H1 (cell line): ENCODE results near the gene BTG2. TPM values are rescaled to one million over a fixed set of nuclear protein-coding genes. Genes with fewer than 3 reads are reported as not detected.

Experiments used
- CTCF ChIA-PET: fragments of 300-600 bp; sonication (Branson Sonifier 250); formaldehyde crosslinking; loops from one replicate; lab custom pipeline; 2021; ENCODE audit not compliant: partially characterized antibody; lab: Charles Lee
- POLR2A ChIA-PET: fragments of 300-600 bp; sonication (Branson Sonifier 250); formaldehyde crosslinking; loops from one replicate; lab custom pipeline; 2021; ENCODE audit warnings: inconsistent platforms; ENCODE audit not compliant: partially characterized antibody; lab: Charles Lee
- DNase-seq, 2 experiments: peaks; one replicate each; pipeline versions ENCODE4 v3.0.0 to v3.0.0-alpha.2; 2010 to 2022; ENCODE audit warnings: low spot score in 2 of 2, low read depth in 1 of 2, mixed read lengths in 1 of 2
- FAIRE-seq: peaks from 2 replicates; lab custom pipeline; 2011; peaks lifted over from hg19 to GRCh38; lab: Jason Lieb, UNC
- H2AFZ ChIP-seq: 2 replicates; pipeline ENCODE4 v1.8.1; 2012; ENCODE audit warnings: low read length, inconsistent platforms
- H2AK5ac ChIP-seq: 2 replicates; pipeline ENCODE4 v1.6.1; 2013; ENCODE audit warnings: low read depth, low read length
- H2BK120ac ChIP-seq: replicated peaks from 2 replicates; pipeline ENCODE3; 2013; ENCODE audit warnings: low read depth, low read length, inconsistent platforms
- H2BK12ac ChIP-seq: 2 replicates; pipeline ENCODE4 v1.6.1; 2013; ENCODE audit warnings: low read depth, low read length
- H2BK15ac ChIP-seq: 2 replicates; pipeline ENCODE4 v1.6.1; 2013; ENCODE audit warnings: low read length
- H2BK20ac ChIP-seq: 2 replicates; pipeline ENCODE4 v1.6.1; 2013; ENCODE audit warnings: low read length
- H2BK5ac ChIP-seq: 2 replicates; pipeline ENCODE4 v1.6.1; 2013; ENCODE audit warnings: low read depth, low read length
- H3K14ac ChIP-seq: 2 replicates; pipeline ENCODE4 v1.6.1; 2013; ENCODE audit warnings: inconsistent platforms; ENCODE audit not compliant: insufficient read length
- H3K18ac ChIP-seq: 2 replicates; pipeline ENCODE4 v1.6.1; 2013; ENCODE audit warnings: low read length; ENCODE audit errors: extremely low read depth
- H3K23ac ChIP-seq: 2 replicates; pipeline ENCODE4 v1.6.1; 2013; ENCODE audit warnings: inconsistent platforms; ENCODE audit not compliant: insufficient read length
- H3K23me2 ChIP-seq: 2 replicates; pipeline ENCODE4 v1.6.1; 2013; ENCODE audit warnings: low read depth, low read length
- H3K27ac ChIP-seq: 2 replicates; pipeline ENCODE4 v1.6.1; 2011; ENCODE audit warnings: low read depth, low read length, inconsistent platforms
- H3K27me3 ChIP-seq, 4 experiments: replicated peaks in 1 of 4; 1 replicate in 1 of 4; 2 replicates in 3 of 4; pipeline versions ENCODE4 v1.6.1 to v1.8.1; 2011 to 2013; ENCODE audit warnings: low read length in 3 of 4, mild to moderate bottlenecking in 3 of 4, inconsistent platforms in 2 of 4, mixed read lengths in 2 of 4, moderate library complexity in 1 of 4; ENCODE audit not compliant: control insufficient read depth in 3 of 4, insufficient read depth in 3 of 4; ENCODE audit errors: extremely low read depth in 1 of 4
- H3K36me3 ChIP-seq, 4 experiments: 2 replicates each; pipeline versions ENCODE4 v1.6.1 to v1.8.1; 2011 to 2013; ENCODE audit warnings: mild to moderate bottlenecking in 4 of 4, low read length in 3 of 4, moderate library complexity in 2 of 4, control low read depth in 1 of 4, inconsistent platforms in 1 of 4; ENCODE audit not compliant: insufficient read depth in 4 of 4, control insufficient read depth in 2 of 4
- H3K4ac ChIP-seq: replicated peaks from 2 replicates; pipeline ENCODE3; 2013; ENCODE audit warnings: low read length, low read depth, mixed read lengths, inconsistent platforms; ENCODE audit not compliant: insufficient read length
- H3K4me1 ChIP-seq, 4 experiments: replicated peaks in 1 of 4; 1 replicate in 1 of 4; 2 replicates in 3 of 4; pipeline versions ENCODE4 v1.6.1 to v1.8.1; 2011 to 2013; ENCODE audit warnings: low read length in 3 of 4, inconsistent platforms in 2 of 4, mixed read lengths in 1 of 4; ENCODE audit not compliant: insufficient read depth in 4 of 4, control insufficient read depth in 3 of 4
- H3K4me2 ChIP-seq, 2 experiments: 2 replicates each; pipeline versions ENCODE4 v1.6.1 to v1.8.1; 2011 to 2013; ENCODE audit warnings: low read depth in 2 of 2, low read length in 2 of 2, control low read depth in 1 of 2, inconsistent platforms in 1 of 2, mild to moderate bottlenecking in 1 of 2; ENCODE audit not compliant: insufficient read depth in 1 of 2
- H3K4me3 ChIP-seq, 4 experiments: fragments of 200-600, 300-600 bp in 1 of 4; sonication (generic), shearing (Covaris generic), sonication (Bioruptor Twin) in 1 of 4; 2 replicates each; pipeline versions ENCODE4 v1.5.1 to v1.8.1; 2011 to 2016; ENCODE audit warnings: low read length in 4 of 4, low read depth in 3 of 4, control low read depth in 2 of 4, inconsistent platforms in 2 of 4, mild to moderate bottlenecking in 2 of 4, mixed read lengths in 1 of 4, moderate library complexity in 1 of 4; ENCODE audit not compliant: insufficient read depth in 2 of 4; ENCODE audit errors: extremely low read depth in 1 of 4
- H3K56ac ChIP-seq: replicated peaks from 2 replicates; pipeline ENCODE3; 2013; ENCODE audit warnings: low read depth, mild to moderate bottlenecking, mixed read lengths, low read length, inconsistent platforms; ENCODE audit not compliant: insufficient read length
- H3K79me1 ChIP-seq: 2 replicates; pipeline ENCODE4 v1.6.1; 2013; ENCODE audit warnings: low read depth, low read length, control low read depth
- H3K79me2 ChIP-seq, 2 experiments: 2 replicates each; pipeline versions ENCODE4 v1.6.1 to v1.8.1; 2012 to 2013; ENCODE audit warnings: low read length in 2 of 2, mild to moderate bottlenecking in 2 of 2, inconsistent platforms in 1 of 2; ENCODE audit not compliant: insufficient read depth in 2 of 2, control insufficient read depth in 1 of 2
- H3K9ac ChIP-seq, 4 experiments: replicated peaks in 1 of 4; 1 replicate in 1 of 4; 2 replicates in 3 of 4; pipeline versions ENCODE4 v1.6.1 to v1.8.1; 2011 to 2013; ENCODE audit warnings: low read depth in 3 of 4, low read length in 3 of 4, control low read depth in 2 of 4, mild to moderate bottlenecking in 2 of 4, moderate library complexity in 2 of 4, inconsistent platforms in 1 of 4; ENCODE audit errors: extremely low read depth in 1 of 4
- H3K9me3 ChIP-seq, 2 experiments: 2 replicates each; pipeline versions ENCODE4 v1.6.1 to v1.8.1; 2012 to 2013; ENCODE audit warnings: mild to moderate bottlenecking in 2 of 2, moderate library complexity in 2 of 2, control low read depth in 1 of 2, inconsistent platforms in 1 of 2, low read depth in 1 of 2, low read length in 1 of 2, mixed read lengths in 1 of 2; ENCODE audit not compliant: insufficient read depth in 2 of 2
- H4K20me1 ChIP-seq, 2 experiments: replicated peaks in 1 of 2; 2 replicates each; pipeline versions ENCODE3 to v1.8.1; 2011 to 2013; ENCODE audit warnings: inconsistent platforms in 2 of 2, low read length in 2 of 2, mild to moderate bottlenecking in 1 of 2; ENCODE audit not compliant: insufficient read depth in 2 of 2, control insufficient read depth in 1 of 2
- H4K5ac ChIP-seq: 2 replicates; pipeline ENCODE4 v1.6.1; 2013; ENCODE audit warnings: low read length, low read depth, mixed read lengths, inconsistent platforms; ENCODE audit not compliant: insufficient read length
- H4K8ac ChIP-seq: 2 replicates; pipeline ENCODE4 v1.8.0; 2013; ENCODE audit warnings: mild to moderate bottlenecking, moderate library complexity, low read length, inconsistent platforms; ENCODE audit not compliant: insufficient read depth; ENCODE audit errors: extremely low read depth
- H4K91ac ChIP-seq: replicated peaks from 2 replicates; pipeline ENCODE3; 2013; ENCODE audit warnings: low read length, mixed read lengths, inconsistent platforms; ENCODE audit not compliant: insufficient read length
- CTBP2 ChIP-seq: IDR thresholded peaks from 2 replicates; pipeline ENCODE4 v1.7.0; 2011; ENCODE audit warnings: borderline replicate concordance, mild to moderate bottlenecking, moderate library complexity, mixed read lengths, low read length; ENCODE audit not compliant: insufficient read depth, insufficient read length
- WGBS, 2 experiments: shearing (Covaris generic) in 1 of 2; methylation state at CpG; one replicate each; pipeline versions ENCODE4 v1.1.6 to v1.1.7; 2013 to 2015; ENCODE audit warnings: low lambda C conversion rate in 2 of 2, mixed read lengths in 2 of 2, inconsistent platforms in 1 of 2, low coverage in 1 of 2, missing lambda C conversion rate in 1 of 2; ENCODE audit not compliant: insufficient replicate concordance in 2 of 2, insufficient coverage in 1 of 2, insufficient read length in 1 of 2; ENCODE audit errors: extremely low coverage in 1 of 2, missing lambda C conversion rate in 1 of 2; 5-methylcytosine and 5-hydroxymethylcytosine counted together
- polyA plus RNA-seq, 7 experiments: library from polyadenylated mRNA; depleted of rRNA in 3 of 7; stranded (reverse) in 5 of 7; unstranded in 2 of 7; fragments of >200 nt in 5 of 7; fragments of 200-250 nt in 2 of 7; gene quantifications; 1 replicate in 5 of 7; 2 replicates in 1 of 7; 4 replicates in 1 of 7; pipeline versions ENCODE4 v1.2.1 to v1.2.3, GENCODE V29; 2011 to 2013; ENCODE audit warnings: missing spikeins in 2 of 7, mixed read lengths in 2 of 7
- total RNA-seq: library from RNA; stranded (reverse); fragmentation: NEBNext Ultra II Directional; extraction: Animal tissue kit (Norgen Biotek cat#: 25700); gene quantifications from 2 replicates; pipeline ENCODE4 v1.2.1, GENCODE V29; 2021

Gene BTG2
- total and polyA plus RNA-seq, 2 of the 8 experiments (the other 6 are each of a cell fraction or from before 2014, with no cell fraction given) = 4.8 to 11.0 TPM

DNA sequence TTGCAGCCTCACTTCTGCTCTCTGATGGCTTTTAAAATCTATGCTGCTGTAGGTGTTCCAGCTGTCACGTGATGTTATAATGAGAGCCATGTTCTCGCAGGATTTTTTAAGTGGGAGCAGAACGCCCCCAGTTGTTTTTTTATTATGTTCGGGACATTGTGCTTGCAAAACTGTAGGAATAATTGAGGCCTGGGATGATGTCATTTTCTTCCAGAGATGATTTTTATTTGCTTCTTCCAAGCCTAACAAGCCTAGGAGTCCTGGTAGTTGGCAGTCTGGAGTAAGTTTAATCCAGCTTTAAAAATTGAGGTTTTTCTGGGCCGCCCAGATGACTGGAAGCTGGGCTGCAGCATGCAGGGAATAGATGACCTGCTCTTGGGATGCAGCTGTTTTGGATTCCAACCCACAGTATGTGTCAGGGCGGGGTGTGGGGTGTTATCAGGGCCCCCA lies 41.2 kb upstream of the BTG2 start:
- H3K27me3 ChIP-seq = no peaks in the 10 kb centered on the region
- no peak overlapping the region for H3K4me2 ChIP-seq
- H3K9me3 ChIP-seq = no peaks in the 10 kb centered on the region
- no peak overlapping the region for H4K91ac ChIP-seq
- H3K14ac ChIP-seq = no peak overlapping the region
- no peak overlapping the region for H3K56ac ChIP-seq
- no peak for TF ChIP-seq CTBP2
- TF ChIP-seq, all 59 proteins: peak for 0
- ChIA-PET POLR2A (no interaction called here), CTCF (interaction anchor here (0.6 to 39.0 kb wide), 17 partner anchors 9 to 237 kb away, joined by 3 to 785 read pairs (median 4); partner anchors contain the start of gene MYOG)
- no peak overlapping the region for H3K4me3 ChIP-seq
- H3K79me1 ChIP-seq = no peaks in the 10 kb centered on the region
- no peaks in the 10 kb centered on the region for H3K36me3 ChIP-seq
- no peak overlapping the region for H2BK12ac ChIP-seq
- peaks cover 0 to 3% (median 1%) of the 10 kb centered on the region in 4 experiments; a peak in 2 of 7 replicates for H3K4me1 ChIP-seq
- no peak overlapping the region for H3K4ac ChIP-seq
- H2BK5ac ChIP-seq = no peak overlapping the region
- H3K79me2 ChIP-seq = no peaks in the 10 kb centered on the region
- 87% methylated on average over 6 of the region's 6 CpGs; no CpG with 5 or more reads in 1 of the 2 experiments for WGBS, 2 experiments
- DNase-seq (no peak), FAIRE-seq (no peak)
- H3K23me2 ChIP-seq = 0 out of 2 replicates have a peak, but pooled peaks cover 2% of the 10 kb centered on the region
- no peak overlapping the region for H4K8ac ChIP-seq
- no peak overlapping the region for H3K9ac ChIP-seq
- no peak overlapping the region for H2BK15ac ChIP-seq
- no peak overlapping the region for H4K5ac ChIP-seq
- H2AK5ac ChIP-seq = no peak overlapping the region
- no peak overlapping the region for H3K23ac ChIP-seq
- H3K18ac ChIP-seq = no peak overlapping the region
- H2BK120ac ChIP-seq = no peak overlapping the region
- no peak overlapping the region for H2AFZ ChIP-seq
- H3K27ac ChIP-seq = no peak overlapping the region
- no peak overlapping the region for H2BK20ac ChIP-seq
- no peaks in the 10 kb centered on the region for H4K20me1 ChIP-seq
